GM23338 (cell line): ENCODE measurements around the gene CPNE4.

Experiments used
- CREB1 ChIP-seq: fragments of 250-450 bp; sonication (Bioruptor Pico); IDR thresholded peaks from 2 replicates; pipeline ENCODE4 v1.5.0; 2020; ENCODE audit warnings: low read depth, mild to moderate bottlenecking, moderate library complexity
- CTCF ChIP-seq, 2 experiments: fragments of 200-600 bp in 1 of 2; sonication (generic) in 1 of 2; conservative IDR thresholded peaks; 2 replicates each; pipeline versions ENCODE4 v1.5.1 to v1.6.1; 2016 to 2017; ENCODE audit warnings: antibody characterized with exemption in 2 of 2, low read depth in 2 of 2, mild to moderate bottlenecking in 2 of 2, moderate library complexity in 1 of 2
- EZH2 ChIP-seq: fragments of 200-600 bp; sonication (generic); IDR thresholded peaks from one replicate; pipeline ENCODE4 v1.8.0; 2017; ENCODE audit warnings: antibody characterized with exemption, mild to moderate bottlenecking, low read depth; ENCODE audit not compliant: unreplicated experiment

GRCh38 chr3:131812433-131812832 lies 222.4 kb downstream of the CPNE4 start:
- TF ChIP-seq CREB1 (no peak), EZH2 (no peak), CTCF (conservative IDR thresholded peaks at IDR 0.05; ENCODE audit: low read depth in 2 of 2) (no peak)
